Glutamatergic neuron (in vitro differentiated cells): ENCODE data around the gene PDCD2L. TPM values are rescaled to one million over a fixed set of nuclear protein-coding genes. Genes with fewer than 3 reads are reported as not detected.

Experiments used
- DNase-seq: peaks from one replicate; pipeline ENCODE4 v3.0.0; 2022
- H3K27ac Mint-ChIP-seq: one replicate; pipeline ENCODE4 v1.8.0; 2020; ENCODE audit warnings: mild to moderate bottlenecking, mixed read lengths, inconsistent platforms; ENCODE audit not compliant: unreplicated experiment
- H3K27me3 Mint-ChIP-seq: one replicate; pipeline ENCODE4 v1.8.0; 2020; ENCODE audit warnings: mild to moderate bottlenecking, moderate library complexity, mixed read lengths, inconsistent platforms; ENCODE audit not compliant: unreplicated experiment
- H3K36me3 Mint-ChIP-seq: one replicate; pipeline ENCODE4 v1.8.0; 2020; ENCODE audit warnings: mild to moderate bottlenecking, mixed read lengths, inconsistent platforms; ENCODE audit not compliant: unreplicated experiment
- H3K4me1 Mint-ChIP-seq: one replicate; pipeline ENCODE4 v1.8.0; 2020; ENCODE audit warnings: mild to moderate bottlenecking, low read depth, mixed read lengths, inconsistent platforms; ENCODE audit not compliant: unreplicated experiment
- H3K4me3 Mint-ChIP-seq: one replicate; pipeline ENCODE4 v1.8.0; 2020; ENCODE audit warnings: mild to moderate bottlenecking, mixed read lengths, inconsistent platforms; ENCODE audit not compliant: unreplicated experiment
- H3K9me3 Mint-ChIP-seq: one replicate; pipeline ENCODE4 v1.8.0; 2020; ENCODE audit warnings: mild to moderate bottlenecking, moderate library complexity, mixed read lengths, inconsistent platforms; ENCODE audit not compliant: unreplicated experiment
- total RNA-seq: library from RNA; stranded (reverse); fragmentation: NEBNext Ultra II Directional; extraction: Animal tissue kit (Norgen Biotek cat#: 25700); gene quantifications from one replicate; pipeline ENCODE4 v1.2.1, GENCODE V29; 2021; ENCODE audit not compliant: unreplicated experiment
- TF ChIP-seq, protein P1 (sequence below): fragments of 200-600 bp; sonication (generic); IDR thresholded peaks from one replicate; pipeline ENCODE4 v1.5.0; 2021; ENCODE audit not compliant: partially characterized antibody, unreplicated experiment

Gene PDCD2L
- total RNA-seq, 1 donor from 2014 or later = 15.0 TPM

DNA sequence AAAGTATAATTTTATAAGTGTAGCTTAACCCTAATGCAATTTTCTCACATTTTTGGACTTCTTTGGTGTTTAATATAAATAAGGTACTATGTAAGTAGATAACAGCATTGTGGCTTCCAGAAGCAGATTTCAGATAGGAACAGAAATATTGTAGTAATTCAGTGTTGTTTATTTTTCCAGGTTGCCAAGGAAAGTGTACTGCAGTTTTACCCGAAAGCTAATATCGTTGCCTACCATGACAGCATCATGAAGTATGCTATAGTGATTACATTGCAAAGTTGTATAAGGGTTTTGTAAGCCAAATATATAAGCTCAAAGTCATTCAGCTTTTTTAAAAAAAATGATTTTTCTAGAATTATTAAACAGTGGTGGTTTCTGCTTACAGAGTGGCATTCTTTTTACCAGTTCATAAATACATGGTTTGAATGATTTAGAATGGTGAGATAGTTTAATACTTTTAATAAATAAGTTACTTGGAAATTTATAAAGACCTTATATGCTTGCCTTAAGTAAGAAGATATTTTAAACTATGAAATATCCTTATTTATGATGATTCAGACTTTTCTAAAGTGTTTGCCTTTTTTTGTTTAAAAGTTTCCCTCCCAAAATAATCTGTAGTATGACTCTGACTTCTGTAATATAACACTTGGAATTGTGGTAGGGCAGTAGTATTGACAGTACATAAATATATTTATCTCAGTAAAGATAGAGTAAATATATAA, 27.6 kb downstream of the PDCD2L start:
- no peak for DNase-seq
- Mint-ChIP-seq H3K4me3 (no peak overlapping the region), H3K4me1 (peaks cover 12% of the 10 kb centered on the region), H3K36me3 (no peaks in the 10 kb centered on the region), H3K27me3 (peaks cover 2% of the 10 kb centered on the region), H3K9me3 (peaks cover 4% of the 10 kb centered on the region), H3K27ac (no peak overlapping the region)
- TF ChIP-seq, protein P1, sequence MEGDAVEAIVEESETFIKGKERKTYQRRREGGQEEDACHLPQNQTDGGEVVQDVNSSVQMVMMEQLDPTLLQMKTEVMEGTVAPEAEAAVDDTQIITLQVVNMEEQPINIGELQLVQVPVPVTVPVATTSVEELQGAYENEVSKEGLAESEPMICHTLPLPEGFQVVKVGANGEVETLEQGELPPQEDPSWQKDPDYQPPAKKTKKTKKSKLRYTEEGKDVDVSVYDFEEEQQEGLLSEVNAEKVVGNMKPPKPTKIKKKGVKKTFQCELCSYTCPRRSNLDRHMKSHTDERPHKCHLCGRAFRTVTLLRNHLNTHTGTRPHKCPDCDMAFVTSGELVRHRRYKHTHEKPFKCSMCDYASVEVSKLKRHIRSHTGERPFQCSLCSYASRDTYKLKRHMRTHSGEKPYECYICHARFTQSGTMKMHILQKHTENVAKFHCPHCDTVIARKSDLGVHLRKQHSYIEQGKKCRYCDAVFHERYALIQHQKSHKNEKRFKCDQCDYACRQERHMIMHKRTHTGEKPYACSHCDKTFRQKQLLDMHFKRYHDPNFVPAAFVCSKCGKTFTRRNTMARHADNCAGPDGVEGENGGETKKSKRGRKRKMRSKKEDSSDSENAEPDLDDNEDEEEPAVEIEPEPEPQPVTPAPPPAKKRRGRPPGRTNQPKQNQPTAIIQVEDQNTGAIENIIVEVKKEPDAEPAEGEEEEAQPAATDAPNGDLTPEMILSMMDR = no peak

DNA sequence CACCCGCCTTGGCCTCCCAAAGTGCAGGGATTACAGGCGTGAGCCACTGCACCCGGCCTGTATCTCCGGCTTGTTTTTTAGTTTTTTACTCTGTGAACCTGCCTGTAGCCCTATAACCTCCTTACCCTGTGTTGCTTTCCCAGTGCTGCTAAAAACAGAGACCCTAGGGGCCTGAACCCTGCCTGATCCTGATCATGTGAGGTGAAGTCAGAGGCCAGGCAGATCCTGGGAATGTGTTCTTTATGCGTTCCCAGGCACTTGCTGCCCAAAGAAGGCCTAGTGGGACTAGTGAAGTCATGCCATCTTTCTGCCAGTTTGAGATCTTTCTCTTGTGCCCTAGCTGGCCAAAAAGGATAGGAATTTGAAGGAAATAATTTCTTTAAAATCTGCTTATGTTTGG, 28.6 kb downstream of the PDCD2L start:
- peaks cover 12% of the 10 kb centered on the region for H3K4me1 Mint-ChIP-seq
- H3K9me3 Mint-ChIP-seq = peaks cover 3% of the 10 kb centered on the region
- H3K27me3 Mint-ChIP-seq = peaks cover 2% of the 10 kb centered on the region
- no peak overlapping the region for H3K27ac Mint-ChIP-seq
- no peak for DNase-seq
- TF ChIP-seq, protein P1 = no peak
- H3K4me3 Mint-ChIP-seq = no peak overlapping the region
- H3K36me3 Mint-ChIP-seq = no peaks in the 10 kb centered on the region

DNA sequence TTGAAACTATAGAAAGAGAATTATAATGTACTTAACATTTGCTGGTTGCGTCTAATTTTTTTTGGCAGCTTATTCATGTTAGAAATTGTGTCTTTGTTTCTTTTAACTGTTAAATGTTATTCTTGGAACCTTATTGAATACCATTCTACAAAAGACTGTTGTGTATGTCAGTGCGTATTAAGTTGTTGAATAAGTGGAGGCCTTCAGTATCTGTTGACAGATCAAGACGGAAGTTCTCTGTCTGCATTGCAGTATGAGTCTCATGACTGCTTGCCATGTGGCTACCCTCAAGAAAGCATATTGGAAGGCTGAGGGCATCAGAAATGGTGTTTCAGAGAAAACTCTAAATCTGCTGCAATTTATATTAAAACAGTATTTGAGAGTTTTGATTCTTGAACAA, 32.5 kb downstream of the PDCD2L start:
- TF ChIP-seq, protein P1 = no peak
- Mint-ChIP-seq H3K9me3 (no peaks in the 10 kb centered on the region), H3K27ac (no peak overlapping the region), H3K27me3 (no peaks in the 10 kb centered on the region), H3K36me3 (no peaks in the 10 kb centered on the region), H3K4me1 (peaks cover 4% of the 10 kb centered on the region), H3K4me3 (no peak overlapping the region)
- no peak for DNase-seq

DNA sequence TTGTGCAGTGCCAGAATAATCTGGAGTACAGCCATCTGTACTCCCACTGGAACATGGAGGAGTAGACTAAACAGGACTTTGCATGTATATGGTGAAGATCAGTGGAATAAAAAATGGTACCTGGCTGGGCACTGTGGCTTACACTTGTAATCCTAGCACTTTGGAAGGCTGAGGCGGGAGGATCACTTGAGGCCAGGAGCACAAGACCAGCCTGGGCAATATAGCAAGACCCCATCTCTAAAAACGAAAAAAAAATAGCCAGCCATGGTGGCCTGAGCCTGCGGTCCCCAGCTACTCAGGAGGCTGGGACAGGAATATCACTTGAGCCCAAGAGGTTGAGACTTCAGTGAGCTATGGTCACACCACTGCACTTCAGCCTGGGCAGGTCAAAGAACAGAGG, 44.0 kb downstream of the PDCD2L start:
- Mint-ChIP-seq H3K4me3 (no peak overlapping the region), H3K4me1 (no peaks in the 10 kb centered on the region), H3K36me3 (peaks cover 16% of the 10 kb centered on the region), H3K9me3 (peaks cover 5% of the 10 kb centered on the region), H3K27me3 (no peaks in the 10 kb centered on the region), H3K27ac (no peak overlapping the region)
- DNase-seq = no peak
- TF ChIP-seq, protein P1 = no peak

DNA sequence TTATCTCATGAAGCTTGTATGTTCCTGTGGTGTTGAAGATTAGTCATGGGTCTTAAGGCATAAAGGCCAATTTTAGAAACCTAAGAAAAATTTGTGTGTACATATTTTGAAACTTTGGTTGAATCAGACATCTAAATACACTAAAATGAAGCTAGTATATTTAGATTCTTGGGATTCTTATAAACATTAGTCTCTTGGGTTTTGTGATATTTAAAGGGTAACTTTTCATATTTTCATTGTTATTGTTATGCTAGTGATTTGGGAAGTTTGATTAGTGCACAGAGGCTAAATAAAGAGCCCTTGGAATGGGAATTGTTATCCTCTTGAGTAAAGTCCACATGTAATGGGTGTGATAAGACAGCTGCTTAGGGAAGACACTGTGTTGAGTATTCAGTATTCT, 48.5 kb downstream of the PDCD2L start:
- no peak overlapping the region for H3K27ac Mint-ChIP-seq
- no peaks in the 10 kb centered on the region for H3K36me3 Mint-ChIP-seq
- peaks cover 2% of the 10 kb centered on the region for H3K9me3 Mint-ChIP-seq
- H3K27me3 Mint-ChIP-seq = no peaks in the 10 kb centered on the region
- H3K4me3 Mint-ChIP-seq = no peak overlapping the region
- TF ChIP-seq, protein P1 = no peak
- peaks cover 4% of the 10 kb centered on the region for H3K4me1 Mint-ChIP-seq
- no peak for DNase-seq
